ENCODE measurements around the gene GATAD2B.

GATAD2B gene

DNA sequence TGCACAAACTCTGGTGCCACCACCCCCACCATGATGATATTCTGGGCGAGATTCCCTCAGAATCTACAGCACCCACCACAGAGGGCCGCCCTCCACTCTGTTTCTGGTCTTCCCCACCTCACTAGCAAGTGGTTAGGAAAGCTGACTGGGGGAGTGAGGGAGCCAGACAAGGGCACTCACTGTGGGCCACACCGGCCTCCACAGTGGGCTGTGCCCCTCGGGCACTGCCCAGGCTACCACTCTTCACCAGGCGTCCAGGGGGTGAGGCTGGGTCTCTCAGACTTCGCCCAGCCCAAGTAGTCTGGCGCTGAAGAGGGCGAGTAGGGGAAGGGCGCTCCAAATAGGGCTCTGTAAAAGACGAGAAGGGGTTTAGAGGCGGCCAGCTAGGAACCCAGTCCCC, 11.2 kb upstream of the GATAD2B start:
- TF ChIP-seq, protein P1, sequence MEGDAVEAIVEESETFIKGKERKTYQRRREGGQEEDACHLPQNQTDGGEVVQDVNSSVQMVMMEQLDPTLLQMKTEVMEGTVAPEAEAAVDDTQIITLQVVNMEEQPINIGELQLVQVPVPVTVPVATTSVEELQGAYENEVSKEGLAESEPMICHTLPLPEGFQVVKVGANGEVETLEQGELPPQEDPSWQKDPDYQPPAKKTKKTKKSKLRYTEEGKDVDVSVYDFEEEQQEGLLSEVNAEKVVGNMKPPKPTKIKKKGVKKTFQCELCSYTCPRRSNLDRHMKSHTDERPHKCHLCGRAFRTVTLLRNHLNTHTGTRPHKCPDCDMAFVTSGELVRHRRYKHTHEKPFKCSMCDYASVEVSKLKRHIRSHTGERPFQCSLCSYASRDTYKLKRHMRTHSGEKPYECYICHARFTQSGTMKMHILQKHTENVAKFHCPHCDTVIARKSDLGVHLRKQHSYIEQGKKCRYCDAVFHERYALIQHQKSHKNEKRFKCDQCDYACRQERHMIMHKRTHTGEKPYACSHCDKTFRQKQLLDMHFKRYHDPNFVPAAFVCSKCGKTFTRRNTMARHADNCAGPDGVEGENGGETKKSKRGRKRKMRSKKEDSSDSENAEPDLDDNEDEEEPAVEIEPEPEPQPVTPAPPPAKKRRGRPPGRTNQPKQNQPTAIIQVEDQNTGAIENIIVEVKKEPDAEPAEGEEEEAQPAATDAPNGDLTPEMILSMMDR (conservative IDR thresholded peaks at IDR 0.05) = no peak
- no peak overlapping the region for H3K27ac ChIP-seq

DNA sequence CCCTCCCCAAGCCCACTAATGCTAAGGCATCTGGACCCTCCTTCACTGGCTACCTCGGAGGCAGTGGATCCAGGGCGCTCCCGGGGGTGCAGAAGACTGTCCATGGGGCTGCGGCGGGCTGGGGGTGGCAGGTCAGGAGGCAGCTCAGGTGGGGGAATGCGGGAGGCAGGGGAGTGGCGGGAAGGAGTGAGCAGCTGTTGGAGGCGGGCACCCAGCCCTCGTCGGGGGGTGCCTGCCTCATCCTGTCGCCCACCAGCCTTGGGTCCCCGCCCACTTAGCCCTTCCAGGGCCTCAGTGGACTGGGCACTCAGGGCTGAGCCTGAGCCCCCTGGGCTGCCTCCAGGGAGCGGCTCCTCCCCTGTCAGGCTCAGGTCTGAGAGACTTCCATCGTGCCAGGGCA, 10.7 kb upstream of the GATAD2B start:
- TF ChIP-seq, protein P1 (conservative IDR thresholded peaks at IDR 0.05) = no peak
- H3K27ac ChIP-seq = no peak overlapping the region

DNA sequence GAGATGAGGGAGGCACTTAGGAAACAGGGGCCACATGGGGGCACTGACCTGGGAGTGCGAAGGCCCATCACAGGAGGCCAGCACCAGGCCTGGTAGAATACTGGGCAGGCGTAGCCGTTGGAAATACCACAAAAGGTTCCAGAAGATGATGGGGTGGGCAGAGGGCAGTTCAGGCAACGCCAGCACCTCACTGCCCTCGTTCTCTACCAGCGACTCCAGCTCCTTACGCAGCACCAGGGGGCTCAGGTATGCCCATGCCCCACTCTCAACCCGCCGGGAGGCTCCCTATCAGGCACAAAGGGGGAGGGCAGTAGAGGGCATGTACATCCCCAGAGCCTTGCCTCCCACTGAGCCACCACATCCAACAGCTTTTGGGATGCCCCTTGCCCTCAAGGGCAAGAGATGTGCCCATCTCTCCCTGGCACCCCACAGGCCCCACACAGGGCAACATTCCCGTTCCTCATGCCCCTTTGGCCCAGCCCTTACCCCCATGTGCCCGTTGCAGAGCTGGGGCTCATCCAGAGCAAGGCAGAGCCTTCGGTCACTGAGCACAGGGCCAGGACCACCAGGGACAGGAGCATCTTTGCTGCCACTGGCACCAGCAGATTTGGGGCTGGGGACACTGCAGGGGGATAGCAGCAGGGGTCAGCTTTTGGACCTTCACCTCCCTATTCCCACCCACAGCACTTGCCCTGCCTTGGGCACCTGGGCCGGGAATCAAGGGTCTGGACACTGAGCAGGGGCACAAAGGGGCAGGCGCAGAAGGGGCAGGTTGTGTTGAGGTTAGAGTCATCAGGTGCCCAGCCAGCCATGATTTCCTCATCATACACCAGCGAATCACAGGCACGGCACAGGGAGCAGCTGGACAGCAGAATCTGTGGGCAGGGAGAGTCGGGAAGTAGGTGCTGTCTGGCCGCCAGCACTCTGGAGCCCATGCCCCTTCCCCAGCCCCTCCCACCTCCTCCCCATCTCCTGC, 9.7 kb upstream of the GATAD2B start:
- no peak overlapping the region for H3K27ac ChIP-seq
- TF ChIP-seq, protein P1 (conservative IDR thresholded peaks at IDR 0.05) = no peak

DNA sequence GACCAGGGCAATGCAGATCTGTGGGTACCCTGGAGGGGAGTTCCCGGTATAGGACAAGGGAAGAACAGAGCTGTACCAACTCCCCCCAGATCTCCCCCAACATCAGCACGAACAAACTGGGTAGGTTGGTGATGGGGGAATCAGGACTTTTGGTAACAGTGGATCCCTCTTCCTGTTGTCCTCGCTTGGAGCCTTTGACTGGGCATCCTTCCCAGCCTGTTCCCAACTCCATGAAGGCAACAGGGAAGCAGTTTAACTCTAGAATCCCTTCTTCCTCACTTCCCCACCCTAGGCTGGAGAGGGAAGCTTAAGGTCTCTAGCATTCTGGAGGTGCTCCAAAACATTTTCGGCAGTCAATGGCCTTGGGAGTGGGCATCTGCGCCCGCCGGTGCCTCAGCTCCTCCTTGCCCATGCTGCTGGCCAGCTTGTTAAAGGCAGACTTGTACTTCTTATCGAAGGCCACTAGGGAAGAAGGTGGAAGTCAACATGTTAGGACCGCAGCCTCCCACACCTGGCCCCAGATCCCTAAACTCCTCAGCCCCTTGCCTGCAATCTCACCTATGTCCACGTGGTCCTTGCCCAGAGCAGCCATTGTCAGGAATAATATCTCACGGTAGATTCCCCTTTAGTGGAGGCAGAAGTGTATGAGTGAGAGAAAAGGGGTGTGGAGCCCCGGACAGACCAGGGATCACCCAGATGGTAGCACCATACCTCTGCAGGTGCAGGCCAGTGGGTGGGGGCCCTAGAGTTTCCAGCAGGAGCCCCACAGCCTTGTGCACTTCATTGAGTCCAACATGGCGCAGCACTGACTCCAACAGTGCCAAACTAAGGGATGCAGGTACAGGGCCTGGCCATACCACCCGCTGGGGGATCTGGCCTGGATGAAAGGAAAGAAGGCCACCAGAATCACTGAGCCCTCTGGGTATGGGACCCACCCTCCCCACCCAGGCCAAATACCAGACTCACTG, 7.5 kb upstream of the GATAD2B start:
- TF ChIP-seq, protein P1 (conservative IDR thresholded peaks at IDR 0.05) = no peak
- no peak overlapping the region for H3K27ac ChIP-seq

DNA sequence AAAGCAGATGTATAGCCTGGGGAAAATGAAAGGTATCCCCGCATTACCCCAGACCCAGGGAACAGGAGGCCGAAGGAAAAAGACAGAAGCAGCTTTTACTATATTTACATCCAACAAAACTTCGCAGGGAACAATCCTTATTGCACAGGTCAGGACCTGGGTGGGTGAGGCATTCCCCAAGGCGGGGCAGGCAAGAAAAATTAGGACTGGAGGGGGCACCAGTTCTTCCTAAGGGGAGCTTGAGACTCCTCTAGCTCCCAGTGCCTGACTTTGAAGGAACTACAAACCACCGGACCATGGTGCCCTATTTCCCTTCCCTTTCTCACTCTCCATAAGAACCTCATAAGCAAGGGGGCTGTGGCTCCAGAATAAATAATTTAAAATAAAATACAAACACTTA, 6.7 kb upstream of the GATAD2B start:
- TF ChIP-seq, protein P1 (conservative IDR thresholded peaks at IDR 0.05) = no peak
- no peak overlapping the region for H3K27ac ChIP-seq

DNA sequence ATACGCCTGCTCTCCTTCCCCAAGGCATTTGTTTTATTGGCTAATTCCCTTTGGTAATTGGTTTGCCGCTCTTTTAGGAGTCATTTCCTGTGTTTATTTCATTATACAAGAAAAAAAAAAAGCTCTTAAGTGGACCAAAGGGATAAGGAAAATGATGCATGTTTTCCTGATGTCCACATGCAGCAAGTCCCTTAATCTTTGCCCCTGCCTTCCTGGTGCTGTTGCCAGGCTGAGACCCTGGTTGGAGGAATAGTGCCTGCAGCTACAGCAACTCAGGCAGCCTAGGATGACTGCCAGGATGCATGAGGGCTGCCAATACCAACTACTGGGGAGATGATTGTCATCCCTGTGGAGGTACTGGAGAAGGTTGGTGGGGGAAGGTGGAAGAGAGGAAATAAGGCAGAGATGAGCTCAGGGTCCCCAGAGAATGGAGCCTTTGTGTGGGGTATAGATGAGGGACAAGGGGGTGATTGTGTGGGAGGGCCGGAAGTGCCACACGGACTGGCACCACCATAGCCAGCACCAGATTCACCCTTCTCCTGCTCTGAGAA, 6.1 kb upstream of the GATAD2B start:
- H3K27ac ChIP-seq = no peak overlapping the region
- TF ChIP-seq, protein P1 (conservative IDR thresholded peaks at IDR 0.05) = no peak

DNA sequence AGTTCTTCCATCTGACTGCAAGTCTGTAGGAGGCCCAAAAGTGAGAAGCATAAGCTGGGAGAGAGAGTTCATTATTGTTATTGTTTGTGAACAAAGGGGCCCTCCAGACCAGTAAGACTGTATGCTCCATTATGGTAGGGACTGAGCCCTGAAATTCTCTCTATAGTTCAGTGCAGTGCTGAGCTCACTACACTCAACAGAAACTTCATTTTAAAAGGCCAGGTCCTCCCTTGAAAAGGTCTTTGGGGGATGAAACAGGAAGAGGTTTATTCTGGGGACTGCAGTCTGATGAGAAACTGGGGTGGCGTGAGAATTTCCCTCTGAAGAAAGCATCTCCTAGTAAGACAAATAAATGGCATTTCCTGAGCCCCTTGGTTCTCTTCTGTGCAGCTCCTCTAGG, 5.5 kb upstream of the GATAD2B start:
- no peak overlapping the region for H3K27ac ChIP-seq
- TF ChIP-seq, protein P1 (conservative IDR thresholded peaks at IDR 0.05) = no peak

Data from VCaP (cell line).